GM12874 (cell line): ENCODE measurements around the gene MYO5B.

Experiments used
- TF ChIP-seq, protein P1 (sequence below): IDR thresholded peaks from 2 replicates; pipeline ENCODE4 v1.5.1; 2011; ENCODE audit warnings: low read depth, mild to moderate bottlenecking, control low read depth, low read length, moderate library complexity; ENCODE audit not compliant: insufficient read depth

The MYO5B gene

DNA sequence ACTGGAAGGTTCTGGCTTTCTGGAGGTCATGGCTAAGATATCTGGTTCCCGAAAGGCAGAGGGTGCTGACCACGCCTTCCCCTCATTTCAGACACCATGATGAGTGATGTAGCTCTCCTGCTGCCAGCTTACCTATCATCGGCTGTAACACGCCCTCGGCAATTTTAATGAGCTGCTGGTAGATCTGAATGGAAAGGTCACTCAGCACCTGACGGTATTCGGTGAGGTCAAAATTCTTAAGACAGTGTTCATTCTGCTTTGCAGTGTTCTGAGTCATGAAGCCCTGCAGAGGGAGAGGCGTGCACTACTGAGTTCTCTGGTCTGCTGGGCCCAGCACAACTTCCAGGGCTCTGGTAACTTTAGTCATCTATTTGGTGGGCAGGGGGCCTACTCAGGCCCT, 355.9 kb downstream of the MYO5B start:
- TF ChIP-seq, protein P1, sequence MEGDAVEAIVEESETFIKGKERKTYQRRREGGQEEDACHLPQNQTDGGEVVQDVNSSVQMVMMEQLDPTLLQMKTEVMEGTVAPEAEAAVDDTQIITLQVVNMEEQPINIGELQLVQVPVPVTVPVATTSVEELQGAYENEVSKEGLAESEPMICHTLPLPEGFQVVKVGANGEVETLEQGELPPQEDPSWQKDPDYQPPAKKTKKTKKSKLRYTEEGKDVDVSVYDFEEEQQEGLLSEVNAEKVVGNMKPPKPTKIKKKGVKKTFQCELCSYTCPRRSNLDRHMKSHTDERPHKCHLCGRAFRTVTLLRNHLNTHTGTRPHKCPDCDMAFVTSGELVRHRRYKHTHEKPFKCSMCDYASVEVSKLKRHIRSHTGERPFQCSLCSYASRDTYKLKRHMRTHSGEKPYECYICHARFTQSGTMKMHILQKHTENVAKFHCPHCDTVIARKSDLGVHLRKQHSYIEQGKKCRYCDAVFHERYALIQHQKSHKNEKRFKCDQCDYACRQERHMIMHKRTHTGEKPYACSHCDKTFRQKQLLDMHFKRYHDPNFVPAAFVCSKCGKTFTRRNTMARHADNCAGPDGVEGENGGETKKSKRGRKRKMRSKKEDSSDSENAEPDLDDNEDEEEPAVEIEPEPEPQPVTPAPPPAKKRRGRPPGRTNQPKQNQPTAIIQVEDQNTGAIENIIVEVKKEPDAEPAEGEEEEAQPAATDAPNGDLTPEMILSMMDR: no peak

DNA sequence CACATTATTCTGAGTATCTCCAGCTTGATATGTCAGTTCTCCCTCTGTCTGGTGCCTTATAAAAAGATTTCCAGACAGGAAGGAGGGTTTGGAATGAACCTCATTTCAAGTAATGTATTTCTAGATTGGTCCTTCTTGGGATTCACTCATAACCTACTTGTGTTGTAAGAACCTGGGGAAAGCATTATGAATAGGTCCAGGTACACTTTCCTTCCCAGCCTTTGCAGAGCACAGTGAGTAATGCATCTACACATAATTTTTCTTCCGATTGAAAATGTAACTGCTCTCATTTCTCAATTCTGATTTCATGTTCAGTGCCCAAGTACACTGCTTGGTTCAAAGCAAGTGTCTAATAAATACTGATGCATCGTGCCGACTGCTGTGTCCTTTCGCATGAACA, 356.6 kb downstream of the MYO5B start:
- TF ChIP-seq, protein P1: no peak

DNA sequence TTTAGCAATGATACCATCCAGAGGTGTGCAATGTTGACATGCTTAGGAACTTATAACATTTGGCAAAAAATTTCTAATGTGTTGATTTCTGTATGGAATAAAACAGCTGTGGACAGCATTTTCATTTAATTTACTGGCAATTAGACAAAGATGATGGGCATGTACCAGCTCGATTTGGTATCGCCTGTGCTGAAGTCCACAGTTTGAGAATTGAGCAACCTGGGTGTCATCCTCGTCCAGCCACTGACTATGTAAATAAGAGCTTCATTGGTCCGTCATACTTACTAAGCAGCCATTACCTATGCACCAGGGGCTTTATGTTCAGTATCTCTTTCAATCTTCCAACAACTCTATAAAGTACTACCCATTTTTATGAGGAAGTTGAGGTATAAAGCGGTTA, 357.1 kb downstream of the MYO5B start:
- TF ChIP-seq, protein P1: no peak

DNA sequence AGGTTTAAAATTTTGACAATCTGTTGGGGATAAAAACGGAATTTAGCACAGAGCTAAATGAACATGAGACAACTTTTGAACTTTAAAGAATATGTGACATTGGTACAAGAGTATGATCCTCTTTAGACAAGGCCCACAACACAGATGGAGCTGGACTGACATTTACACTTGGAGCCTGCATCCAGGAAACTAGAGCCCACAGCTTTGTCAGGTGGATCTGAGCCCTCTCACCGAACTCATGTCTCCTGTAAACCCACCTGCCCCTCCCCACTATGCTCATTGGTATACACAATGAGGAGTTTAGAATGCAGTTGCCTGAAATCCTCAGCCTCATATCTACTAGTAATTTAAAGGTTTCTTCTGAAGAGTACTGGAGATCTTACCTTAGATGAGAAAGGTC, 359.5 kb downstream of the MYO5B start:
- TF ChIP-seq, protein P1: no peak

DNA sequence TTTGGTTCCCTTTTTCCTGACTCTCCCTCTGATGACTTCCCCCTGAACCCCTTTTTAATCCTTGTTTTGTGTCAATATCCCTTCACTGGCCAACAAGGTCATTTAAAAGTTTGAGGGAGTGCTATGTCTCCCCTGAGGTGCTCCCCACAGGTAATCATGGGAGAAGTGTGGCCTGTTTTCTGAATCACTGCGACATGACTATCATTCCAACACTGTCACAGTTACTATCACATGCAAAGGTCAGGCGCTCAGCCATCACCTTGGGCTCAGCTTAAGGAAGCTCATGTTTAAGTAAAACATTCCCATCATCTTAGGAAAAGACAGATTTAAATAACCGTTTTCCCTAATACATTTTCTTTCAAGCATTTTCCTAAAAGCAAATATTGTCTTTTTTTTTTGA, 360.7 kb downstream of the MYO5B start:
- TF ChIP-seq, protein P1: no peak

DNA sequence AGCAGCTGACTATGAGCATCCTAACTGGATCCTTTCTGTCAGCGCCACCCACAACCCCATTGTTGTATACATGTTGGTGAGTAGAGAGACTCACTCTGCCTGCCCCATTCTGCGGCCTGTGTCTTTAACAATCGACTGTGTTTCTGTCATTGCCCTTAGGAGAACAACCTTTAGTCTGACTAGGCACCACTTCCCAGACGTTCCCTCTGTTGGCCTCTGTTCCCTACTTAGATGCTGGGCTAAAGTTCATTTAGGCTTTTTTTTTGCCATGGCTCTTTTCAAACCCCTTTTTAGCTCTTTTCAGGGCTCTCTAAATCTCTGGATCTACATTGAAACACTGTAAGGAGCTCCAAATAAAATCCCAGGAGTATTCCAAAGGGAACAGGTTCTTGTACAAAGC, 361.1 kb downstream of the MYO5B start:
- TF ChIP-seq, protein P1: no peak

DNA sequence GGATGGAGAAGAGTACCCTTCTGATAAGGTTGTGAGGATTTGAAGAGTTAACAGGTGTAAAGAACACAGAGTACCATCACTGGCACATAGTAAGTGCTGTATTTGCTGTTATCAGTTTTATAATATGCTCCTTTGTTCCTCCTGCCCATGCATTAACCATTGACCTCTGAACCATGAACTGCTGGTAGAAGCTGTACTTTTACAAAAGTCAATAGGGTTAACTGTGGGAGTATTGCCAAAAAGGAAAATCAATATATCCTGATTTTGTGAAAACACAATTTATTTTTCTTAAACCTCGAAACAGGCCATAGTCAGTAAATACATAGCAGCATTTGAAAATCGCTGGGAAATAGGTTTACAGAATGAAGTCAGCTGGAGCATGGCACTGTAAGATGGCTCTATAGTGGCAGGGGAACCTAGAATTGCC, 362.7 kb downstream of the MYO5B start:
- TF ChIP-seq, protein P1: no peak

DNA sequence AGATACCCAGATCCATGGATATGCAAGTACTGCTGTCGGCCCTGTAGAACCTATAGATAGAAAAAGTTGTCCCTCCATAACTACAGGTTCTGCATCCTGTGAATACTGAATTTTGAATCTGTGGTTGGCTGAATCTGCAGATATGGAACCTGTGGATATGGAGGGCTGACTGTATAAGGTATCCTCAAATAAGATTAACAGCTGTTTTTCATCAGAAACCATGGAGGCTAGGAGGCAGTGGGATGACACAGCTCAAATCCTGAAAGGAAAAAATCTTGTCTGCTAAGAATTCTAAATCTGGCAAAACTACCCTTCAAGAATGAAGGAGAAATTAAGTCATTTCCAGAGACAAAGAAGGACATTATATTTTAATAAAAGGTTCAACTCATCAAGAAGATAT, 367.0 kb downstream of the MYO5B start:
- TF ChIP-seq, protein P1: no peak
